HEK293 (cell line): ENCODE data around the gene AFF4.
A peak's percentile ranks its signal among the peaks of the same experiment; 100 is the strongest.

Experiments
- EGR2 ChIP-seq: fragments of 450-650 bp; formaldehyde crosslinking; IDR thresholded peaks from 2 replicates; pipeline ENCODE4 v1.5.1; 2016; ENCODE audit warnings: low read depth, missing biosample characterization, missing genetic modification characterization
- HIC1 ChIP-seq: fragments of 450-650 bp; formaldehyde crosslinking; IDR thresholded peaks from 2 replicates; pipeline ENCODE4 v1.5.1; 2016; ENCODE audit warnings: missing biosample characterization, missing genetic modification characterization
- KLF1 ChIP-seq: fragments of 450-650 bp; formaldehyde crosslinking; IDR thresholded peaks from 2 replicates; pipeline ENCODE4 v1.5.1; 2016; ENCODE audit warnings: missing biosample characterization, missing genetic modification characterization
- MEIS1 ChIP-seq: sonication (generic); formaldehyde crosslinking; IDR thresholded peaks from 2 replicates; pipeline ENCODE4 v1.8.1; 2022; ENCODE audit warnings: missing genetic modification reagents, mild to moderate bottlenecking, borderline replicate concordance
- PRDM4 ChIP-seq: fragments of 450-650 bp; formaldehyde crosslinking; IDR thresholded peaks from 2 replicates; pipeline ENCODE4 v1.5.1; 2017; ENCODE audit warnings: missing biosample characterization, missing genetic modification characterization
- SALL2 ChIP-seq: fragments of 450-650 bp; formaldehyde crosslinking; IDR thresholded peaks from 2 replicates; pipeline ENCODE4 v1.5.0; 2017; ENCODE audit warnings: missing biosample characterization, mild to moderate bottlenecking, missing genetic modification characterization, borderline replicate concordance
- SP2 ChIP-seq: fragments of 450-650 bp; formaldehyde crosslinking; IDR thresholded peaks from 2 replicates; pipeline ENCODE4 v1.5.1; 2016; ENCODE audit warnings: missing biosample characterization, missing genetic modification characterization
- YY2 ChIP-seq: fragments of 450-650 bp; formaldehyde crosslinking; IDR thresholded peaks from 2 replicates; pipeline ENCODE4 v1.5.1; 2016; ENCODE audit warnings: missing biosample characterization, missing genetic modification characterization
- ZBTB17 ChIP-seq: fragments of 450-650 bp; formaldehyde crosslinking; IDR thresholded peaks from 2 replicates; pipeline ENCODE4 v1.5.1; 2016; ENCODE audit warnings: missing biosample characterization, missing genetic modification characterization
- ZBTB49 ChIP-seq: fragments of 450-650 bp; formaldehyde crosslinking; IDR thresholded peaks from 2 replicates; pipeline ENCODE4 v1.5.1; 2016; ENCODE audit warnings: missing biosample characterization, missing genetic modification characterization, low read depth
- ZBTB6 ChIP-seq: fragments of 450-650 bp; formaldehyde crosslinking; IDR thresholded peaks from 2 replicates; pipeline ENCODE4 v1.5.1; 2017; ENCODE audit warnings: missing biosample characterization, missing genetic modification characterization
- ZFP37 ChIP-seq: fragments of 450-650 bp; formaldehyde crosslinking; IDR thresholded peaks from 2 replicates; pipeline ENCODE4 v1.5.1; 2016; ENCODE audit warnings: missing biosample characterization, missing genetic modification characterization
- ZNF146 ChIP-seq: fragments of 450-650 bp; formaldehyde crosslinking; IDR thresholded peaks from 2 replicates; pipeline ENCODE4 v1.5.1; 2016; ENCODE audit warnings: missing biosample characterization, missing genetic modification characterization
- ZNF211 ChIP-seq: fragments of 450-650 bp; formaldehyde crosslinking; IDR thresholded peaks from 2 replicates; pipeline ENCODE4 v1.5.1; 2016; ENCODE audit warnings: low read depth, missing biosample characterization, missing genetic modification characterization
- ZNF24 ChIP-seq: fragments of 450-650 bp; formaldehyde crosslinking; IDR thresholded peaks from 2 replicates; pipeline ENCODE4 v1.5.1; 2016; ENCODE audit warnings: missing biosample characterization, missing genetic modification characterization
- ZNF274 ChIP-seq, 2 experiments: fragments of 200-500 bp in 1 of 2; fragments of 450-650 bp in 1 of 2; sonication (Bioruptor generic) in 1 of 2; formaldehyde crosslinking in 1 of 2; IDR thresholded peaks; 2 replicates each; pipeline versions ENCODE4 v1.5.1 to v1.6.1; 2014 to 2016; ENCODE audit warnings: borderline replicate concordance in 1 of 2, inconsistent platforms in 1 of 2, low read length in 1 of 2, missing biosample characterization in 1 of 2, missing genetic modification characterization in 1 of 2
- ZNF311 ChIP-seq: fragments of 450-650 bp; formaldehyde crosslinking; IDR thresholded peaks from 2 replicates; pipeline ENCODE4 v1.5.1; 2017; ENCODE audit warnings: missing biosample characterization, missing genetic modification characterization, borderline replicate concordance
- ZNF37A ChIP-seq: fragments of 450-650 bp; IDR thresholded peaks from 2 replicates; pipeline ENCODE4 v1.5.1; 2018; ENCODE audit warnings: missing biosample characterization, missing genetic modification characterization
- ZNF404 ChIP-seq: fragments of 450-650 bp; formaldehyde crosslinking; IDR thresholded peaks from 2 replicates; pipeline ENCODE4 v1.5.1; 2017; ENCODE audit warnings: missing biosample characterization, missing genetic modification characterization
- ZNF48 ChIP-seq: fragments of 450-650 bp; formaldehyde crosslinking; IDR thresholded peaks from 2 replicates; pipeline ENCODE4 v1.5.1; 2016; ENCODE audit warnings: missing biosample characterization, missing genetic modification characterization
- ZNF510 ChIP-seq: fragments of 450-650 bp; formaldehyde crosslinking; IDR thresholded peaks from 2 replicates; pipeline ENCODE4 v1.5.1; 2018; ENCODE audit warnings: mild to moderate bottlenecking, missing genetic modification characterization, missing biosample characterization; ENCODE audit not compliant: insufficient replicate concordance
- ZNF544 ChIP-seq: fragments of 450-650 bp; formaldehyde crosslinking; IDR thresholded peaks from 2 replicates; pipeline ENCODE4 v1.5.0; 2017; ENCODE audit warnings: missing biosample characterization, missing genetic modification characterization
- ZNF626 ChIP-seq: fragments of 450-650 bp; sonication (Bioruptor Pico); formaldehyde crosslinking; IDR thresholded peaks from 2 replicates; pipeline ENCODE4 v1.5.1; 2018; ENCODE audit warnings: missing biosample characterization, missing genetic modification characterization, inconsistent platforms
- ZNF677 ChIP-seq: fragments of 450-650 bp; IDR thresholded peaks from 2 replicates; pipeline ENCODE4 v1.5.0; 2018; ENCODE audit warnings: missing biosample characterization, mild to moderate bottlenecking, missing genetic modification characterization, moderate library complexity
- ZNF692 ChIP-seq: fragments of 450-650 bp; formaldehyde crosslinking; IDR thresholded peaks from 2 replicates; pipeline ENCODE4 v1.5.1; 2016; ENCODE audit warnings: missing biosample characterization, missing genetic modification characterization
- ZNF768 ChIP-seq: fragments of 450-650 bp; formaldehyde crosslinking; IDR thresholded peaks from 2 replicates; pipeline ENCODE4 v1.5.1; 2018; ENCODE audit warnings: missing biosample characterization, mild to moderate bottlenecking, missing genetic modification characterization
- ZNF837 ChIP-seq: fragments of 450-650 bp; formaldehyde crosslinking; IDR thresholded peaks from 2 replicates; pipeline ENCODE4 v1.5.1; 2016; ENCODE audit warnings: missing biosample characterization, missing genetic modification characterization
- ZSCAN23 ChIP-seq: fragments of 450-650 bp; formaldehyde crosslinking; IDR thresholded peaks from 2 replicates; pipeline ENCODE4 v1.5.1; 2016; ENCODE audit warnings: missing biosample characterization, missing genetic modification characterization
- ZSCAN5A ChIP-seq: fragments of 450-650 bp; formaldehyde crosslinking; IDR thresholded peaks from 2 replicates; pipeline ENCODE4 v1.5.1; 2016; ENCODE audit warnings: missing biosample characterization, missing genetic modification characterization
- ZXDB ChIP-seq: fragments of 450-650 bp; formaldehyde crosslinking; IDR thresholded peaks from 2 replicates; pipeline ENCODE4 v1.5.1; 2016; ENCODE audit warnings: missing biosample characterization, missing genetic modification characterization

AFF4 gene

GRCh38 chr5:132962429-132963021 lies 909 bp downstream of the AFF4 start (continued):
- TF ChIP-seq ZNF211 (tag by site-specific recombination), result no peak
- no peak for TF ChIP-seq KLF1 (tag by site-specific recombination)
- TF ChIP-seq SALL2 (tag by site-specific recombination), result no peak
- no peak for TF ChIP-seq ZNF677 (tag by site-specific recombination)
- no peak for TF ChIP-seq YY2 (tag by site-specific recombination)
- TF ChIP-seq ZNF311 (tag by site-specific recombination), result no peak
- peak; percentile 57 for TF ChIP-seq SP2 (tag by site-specific recombination)
- TF ChIP-seq ZNF48, result no peak
- no peak for TF ChIP-seq ZBTB6 (tag by site-specific recombination)
- no peak for TF ChIP-seq ZNF510
- no peak for TF ChIP-seq MEIS1 (CRISPR knock-in tag)
- TF ChIP-seq EGR2 (tag by site-specific recombination), result peak; percentile 97
- no peak for TF ChIP-seq ZNF837
- no peak for TF ChIP-seq PRDM4 (tag by site-specific recombination)
- TF ChIP-seq ZBTB17 (tag by site-specific recombination), result peak; percentile 85
- peak; percentile 29 for TF ChIP-seq ZNF692 (tag by site-specific recombination)
- TF ChIP-seq ZNF24, result no peak
- no peak for TF ChIP-seq ZNF274 (IDR thresholded peaks at IDR 0.05; ENCODE audit: low read length)
- TF ChIP-seq ZNF274 (tag by site-specific recombination; IDR thresholded peaks at IDR 0.05; ENCODE audit: borderline replicate concordance), result no peak
- TF ChIP-seq ZNF626 (tag by site-specific recombination), result no peak
- no peak for TF ChIP-seq ZBTB49 (tag by site-specific recombination)
- TF ChIP-seq ZSCAN5A, result no peak
- TF ChIP-seq ZNF768 (tag by site-specific recombination), result no peak
- no peak for TF ChIP-seq ZNF544 (tag by site-specific recombination)
- peak; percentile 43 for TF ChIP-seq ZNF146
- peak; percentile 59 for TF ChIP-seq ZXDB (tag by site-specific recombination)
- no peak for TF ChIP-seq HIC1
- no peak for TF ChIP-seq ZFP37 (tag by site-specific recombination)
- TF ChIP-seq ZNF37A (tag by site-specific recombination), result no peak
- TF ChIP-seq ZSCAN23 (tag by site-specific recombination), result no peak
- no peak for TF ChIP-seq ZNF404 (tag by site-specific recombination)
